SK-N-MC (cell line): ENCODE results near the gene DHX16.

Experiments
- DNase-seq: peaks from one replicate; pipeline ENCODE4 v3.0.0-alpha.2; 2011; ENCODE audit warnings: low read depth, low spot score
- H3K27ac ChIP-seq: fragments of 200-600 bp; sonication (generic); 2 replicates; pipeline ENCODE4 v1.5.1; 2016; ENCODE audit warnings: mixed run types
- H3K36me3 ChIP-seq: fragments of 200-600 bp; sonication (generic); 2 replicates; pipeline ENCODE4 v1.6.1; 2017; ENCODE audit warnings: antibody characterized with exemption, low read length, mixed read lengths; ENCODE audit not compliant: insufficient read depth
- H3K4me3 ChIP-seq: fragments of 200-600 bp; sonication (generic); 2 replicates; pipeline ENCODE4 v1.5.1; 2016
- H3K9ac ChIP-seq: fragments of 200-600 bp; sonication (generic); 2 replicates; pipeline ENCODE4 v1.8.0; 2017; ENCODE audit warnings: mixed run types, mixed read lengths; ENCODE audit not compliant: insufficient read length
- H3K9me3 ChIP-seq: fragments of 200-600 bp; sonication (generic); 2 replicates; pipeline ENCODE4 v1.6.1; 2017; ENCODE audit warnings: low read depth, mild to moderate bottlenecking, antibody characterized with exemption, low read length, moderate library complexity, mixed read lengths
- EZH2 ChIP-seq: fragments of 200-600 bp; sonication (generic); IDR thresholded peaks from one replicate; pipeline ENCODE4 v1.6.1; 2017; ENCODE audit warnings: antibody characterized with exemption
- FOXP2 ChIP-seq: optimal IDR thresholded peaks from 2 replicates; pipeline ENCODE3; 2011; ENCODE audit warnings: mild to moderate bottlenecking, moderate library complexity; ENCODE audit not compliant: insufficient read depth; ENCODE audit errors: extremely low read length, control extremely low read depth
- POLR2AphosphoS5 ChIP-seq: IDR thresholded peaks from 2 replicates; pipeline ENCODE4 v1.6.1; 2012; ENCODE audit warnings: mild to moderate bottlenecking, low read depth, low read length, borderline replicate concordance

DHX16 gene

DNA sequence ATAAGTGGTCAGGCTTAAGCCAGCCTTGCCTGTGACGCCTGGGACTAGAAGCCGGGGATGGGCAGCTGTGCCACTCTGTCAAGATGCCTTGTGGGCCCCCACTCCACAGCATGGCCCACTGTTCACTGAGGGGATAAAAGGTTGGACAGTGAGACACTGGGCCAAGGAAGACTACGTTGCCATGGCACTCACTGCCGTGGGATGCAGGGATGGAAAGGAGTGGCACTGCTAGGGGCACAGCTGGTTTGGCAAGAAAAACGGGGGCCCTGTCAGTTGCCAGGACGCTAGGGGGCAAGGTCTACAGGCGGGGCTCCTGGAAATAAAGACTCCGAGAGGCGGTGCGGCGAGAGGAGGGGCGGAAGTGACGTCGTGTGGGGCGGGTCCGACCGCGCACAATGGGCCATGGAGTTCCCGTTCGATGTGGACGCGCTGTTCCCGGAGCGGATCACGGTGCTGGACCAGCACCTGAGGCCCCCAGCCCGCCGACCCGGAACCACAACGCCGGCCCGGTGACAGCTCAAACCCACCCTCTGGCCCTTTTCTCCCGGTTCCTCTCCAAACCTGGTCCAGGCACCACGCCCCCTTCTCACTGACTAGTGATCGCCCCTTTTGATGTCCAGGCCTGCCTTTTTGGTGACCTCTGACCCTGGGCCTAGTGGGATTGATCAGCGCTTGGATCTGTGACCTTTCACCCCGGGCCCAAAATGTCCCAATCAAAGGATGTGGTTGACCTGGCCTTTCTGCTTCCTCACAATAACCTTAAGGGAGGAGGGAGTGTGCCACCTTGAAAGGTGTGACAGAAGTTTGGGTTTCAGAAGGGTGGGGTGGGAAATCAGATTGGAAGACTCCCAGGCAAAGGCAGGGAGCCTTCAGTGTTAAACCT, 46.1 kb downstream of the DHX16 start, which contains the start of gene ATAT1:
ATAT1 (plus strand) TSS at position 391 of the 883 bp plus-strand sequence.
- Histone ChIP-seq H3K27ac (peak within 1 kb of the TSS; percentile 77), H3K9ac (peak within 1 kb of the TSS; percentile 98), H3K36me3 (peaks cover 73% of the 10 kb centered on the region), H3K4me3 (peak within 1 kb of the TSS; percentile 99), H3K9me3 (no peaks in the 10 kb centered on the region)
- no peak for DNase-seq
- no peak for TF ChIP-seq FOXP2
- no peak for TF ChIP-seq EZH2
- peak; percentile 96 for TF ChIP-seq POLR2AphosphoS5

DNA sequence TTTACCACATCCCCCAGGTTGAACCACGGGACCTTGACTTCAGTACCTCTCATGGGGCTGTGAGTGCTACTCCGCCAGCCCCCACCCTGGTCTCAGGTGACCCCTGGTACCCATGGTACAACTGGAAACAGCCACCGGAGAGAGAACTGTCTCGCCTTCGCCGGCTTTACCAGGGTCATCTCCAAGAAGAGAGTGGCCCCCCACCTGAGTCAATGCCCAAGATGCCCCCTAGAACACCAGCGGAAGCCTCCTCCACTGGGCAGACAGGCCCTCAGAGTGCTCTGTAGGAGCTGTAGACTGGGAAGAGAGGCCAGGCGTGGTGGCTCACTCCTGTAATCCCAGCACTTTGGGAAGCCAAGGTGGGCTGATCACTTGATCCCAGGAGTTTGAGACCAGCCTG, 47.3 kb downstream of the DHX16 start:
- Histone ChIP-seq H3K9me3 (no peaks in the 10 kb centered on the region), H3K9ac (no peak overlapping the region), H3K36me3 (peaks cover 78% of the 10 kb centered on the region), H3K27ac (no peak overlapping the region), H3K4me3 (no peak overlapping the region)
- DNase-seq = no peak
- TF ChIP-seq POLR2AphosphoS5 = no peak
- no peak for TF ChIP-seq EZH2
- no peak for TF ChIP-seq FOXP2

DNA sequence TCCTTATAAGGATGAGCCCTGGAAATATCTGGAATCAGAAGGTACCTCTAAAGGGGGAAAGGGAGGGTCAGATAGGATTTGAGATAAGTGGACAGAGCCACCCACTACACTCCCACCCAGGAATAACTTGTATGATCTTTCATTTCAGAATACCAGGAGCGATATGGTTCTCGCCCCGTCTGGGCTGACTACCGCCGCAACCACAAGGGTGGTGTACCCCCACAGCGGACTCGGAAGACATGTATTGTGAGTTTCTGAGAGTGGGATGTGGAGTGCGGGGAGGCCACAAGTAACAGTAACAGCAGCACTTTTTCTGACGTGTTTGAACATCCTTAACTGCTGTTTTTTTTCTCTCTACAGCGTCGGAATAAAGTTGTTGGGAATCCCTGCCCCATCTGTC, 53.2 kb downstream of the DHX16 start:
- H3K36me3 ChIP-seq = peaks cover 63% of the 10 kb centered on the region
- H3K4me3 ChIP-seq = no peak overlapping the region

GRCh38 chr6:30618270-30618797, 54.5 kb downstream of the DHX16 start:
- Histone ChIP-seq H3K9ac (peak overlapping the region; percentile 86), H3K4me3 (peak overlapping the region; percentile 81), H3K36me3 (peaks cover 55% of the 10 kb centered on the region), H3K9me3 (no peaks in the 10 kb centered on the region), H3K27ac (peak overlapping the region; percentile 99)
- no peak for DNase-seq
- TF ChIP-seq FOXP2 (no peak), POLR2AphosphoS5 (no peak), EZH2 (no peak)

More for the DNA sequence above, 53.2 kb downstream of the DHX16 start:
- TF ChIP-seq POLR2AphosphoS5 (no peak), FOXP2 (no peak), EZH2 (no peak)
- no peak overlapping the region for H3K27ac ChIP-seq
- no peak for DNase-seq
- no peaks in the 10 kb centered on the region for H3K9me3 ChIP-seq
- peak overlapping the region; percentile 15 for H3K9ac ChIP-seq

DNA sequence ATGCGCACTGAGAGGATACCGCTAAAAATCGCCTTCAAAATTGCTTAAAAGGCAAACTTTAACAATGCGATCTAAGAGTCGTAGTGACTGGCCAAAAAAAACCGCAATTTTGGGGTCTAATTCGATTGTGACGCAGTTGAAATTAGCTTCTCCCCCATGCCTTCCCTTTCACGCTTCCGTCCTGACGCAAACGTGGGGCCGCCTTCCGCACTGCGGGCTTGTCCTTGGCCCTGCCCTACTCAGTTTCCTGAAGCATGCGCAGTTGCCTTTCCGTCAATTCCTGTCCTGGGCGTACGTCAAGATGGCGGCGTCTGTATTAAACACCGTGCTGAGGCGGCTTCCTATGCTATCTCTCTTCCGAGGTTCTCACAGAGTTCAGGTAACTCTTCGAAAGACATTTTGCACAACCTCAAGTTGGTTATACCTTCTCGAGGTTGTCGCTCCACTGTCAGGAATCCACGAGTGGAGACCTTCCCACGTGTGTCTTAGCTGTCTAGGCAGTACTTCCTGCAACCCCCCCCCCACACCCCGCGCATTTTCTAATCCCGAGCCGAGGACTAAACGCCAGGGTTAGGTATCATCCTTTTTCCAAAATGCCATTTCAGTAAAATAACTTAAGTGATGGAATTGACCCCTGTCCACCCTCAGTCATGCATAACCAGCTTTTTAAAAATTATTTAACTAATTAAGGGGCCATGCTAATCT, 55.1 kb downstream of the DHX16 start, which contains the start of gene MRPS18B:
MRPS18B (plus strand) TSS at position 276 of the 705 bp plus-strand sequence; CDS start at position 302, 26 bp downstream.
- DNase-seq = peak; percentile 97
- Histone ChIP-seq H3K9ac (peak within 1 kb of the TSS; percentile 100), H3K4me3 (peak within 1 kb of the TSS; percentile 99), H3K27ac (peak within 1 kb of the TSS; percentile 100), H3K36me3 (peaks cover 49% of the 10 kb centered on the region), H3K9me3 (no peaks in the 10 kb centered on the region)
- no peak for TF ChIP-seq EZH2
- TF ChIP-seq FOXP2 = no peak
- peak; percentile 99 for TF ChIP-seq POLR2AphosphoS5

GRCh38 chr6:30616811-30617564, 55.8 kb downstream of the DHX16 start, which contains the start of gene PPP1R10:
Gene PPP1R10, minus strand, starts transcription at chr6:30617243. Its CDS starts 7,299 bp downstream, at chr6:30609944.
- peak within 1 kb of the TSS; percentile 100 for H3K9ac ChIP-seq
- DNase-seq = peak; percentile 100
- TF ChIP-seq POLR2AphosphoS5 (peak; percentile 100), FOXP2 (no peak)
- peak within 1 kb of the TSS; percentile 100 for H3K27ac ChIP-seq
- peaks cover 42% of the 10 kb centered on the region for H3K36me3 ChIP-seq
- H3K4me3 ChIP-seq = peak within 1 kb of the TSS; percentile 99
- H3K9me3 ChIP-seq = no peaks in the 10 kb centered on the region

- Histone ChIP-seq H3K27ac (peak overlapping the region; percentile 100), H3K36me3 (peaks cover 35% of the 10 kb centered on the region), H3K9ac (peak overlapping the region; percentile 100), H3K9me3 (no peaks in the 10 kb centered on the region), H3K4me3 (peak overlapping the region; percentile 99)
- no peak for DNase-seq
- no peak for TF ChIP-seq FOXP2
- peak; percentile 80 for TF ChIP-seq POLR2AphosphoS5
These were observed 56.6 kb downstream of the DHX16 start for GRCh38 chr6:30615958-30616810.
